ENCODE data around the gene MYO10.

The MYO10 gene

DNA sequence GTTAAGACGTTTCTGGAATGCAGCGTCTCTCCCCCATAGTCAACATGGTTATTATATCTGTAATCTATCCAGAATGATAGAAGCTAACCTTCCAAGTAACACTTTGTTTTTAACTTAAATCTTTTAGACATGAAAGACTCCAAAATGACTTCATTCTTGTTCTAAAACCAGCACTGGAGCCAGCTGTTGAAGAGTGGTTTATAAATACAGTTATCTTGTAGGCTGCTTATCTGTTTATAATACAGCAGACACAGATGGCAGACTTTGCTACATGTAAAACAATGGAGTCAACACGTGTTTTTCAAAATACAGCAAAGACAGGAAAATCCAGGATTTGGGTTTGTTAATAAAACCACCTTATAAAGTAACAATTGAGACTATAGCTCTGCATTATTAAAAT lies 270.5 kb downstream of the MYO10 start:
- H3K36me3 ChIP-seq (ENCODE audit: control insufficient read depth in 2 of 2, insufficient read depth in 1 of 2, low read length in 2 of 2), result peaks cover 14 to 46% of the 10 kb centered on the region in 2 experiments
- H3K27ac ChIP-seq (ENCODE audit: extremely low read depth, low read depth, low read length), result no peak overlapping the region
- no peaks in the 10 kb centered on the region for H3K4me1 ChIP-seq (ENCODE audit: control insufficient read depth, insufficient read depth, low read length)
- TF ChIP-seq, protein P1, sequence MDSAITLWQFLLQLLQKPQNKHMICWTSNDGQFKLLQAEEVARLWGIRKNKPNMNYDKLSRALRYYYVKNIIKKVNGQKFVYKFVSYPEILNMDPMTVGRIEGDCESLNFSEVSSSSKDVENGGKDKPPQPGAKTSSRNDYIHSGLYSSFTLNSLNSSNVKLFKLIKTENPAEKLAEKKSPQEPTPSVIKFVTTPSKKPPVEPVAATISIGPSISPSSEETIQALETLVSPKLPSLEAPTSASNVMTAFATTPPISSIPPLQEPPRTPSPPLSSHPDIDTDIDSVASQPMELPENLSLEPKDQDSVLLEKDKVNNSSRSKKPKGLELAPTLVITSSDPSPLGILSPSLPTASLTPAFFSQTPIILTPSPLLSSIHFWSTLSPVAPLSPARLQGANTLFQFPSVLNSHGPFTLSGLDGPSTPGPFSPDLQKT (IDR thresholded peaks at IDR 0.05; ENCODE audit: borderline replicate concordance, low read depth, low read length), result no peak
- TF ChIP-seq, protein P2, sequence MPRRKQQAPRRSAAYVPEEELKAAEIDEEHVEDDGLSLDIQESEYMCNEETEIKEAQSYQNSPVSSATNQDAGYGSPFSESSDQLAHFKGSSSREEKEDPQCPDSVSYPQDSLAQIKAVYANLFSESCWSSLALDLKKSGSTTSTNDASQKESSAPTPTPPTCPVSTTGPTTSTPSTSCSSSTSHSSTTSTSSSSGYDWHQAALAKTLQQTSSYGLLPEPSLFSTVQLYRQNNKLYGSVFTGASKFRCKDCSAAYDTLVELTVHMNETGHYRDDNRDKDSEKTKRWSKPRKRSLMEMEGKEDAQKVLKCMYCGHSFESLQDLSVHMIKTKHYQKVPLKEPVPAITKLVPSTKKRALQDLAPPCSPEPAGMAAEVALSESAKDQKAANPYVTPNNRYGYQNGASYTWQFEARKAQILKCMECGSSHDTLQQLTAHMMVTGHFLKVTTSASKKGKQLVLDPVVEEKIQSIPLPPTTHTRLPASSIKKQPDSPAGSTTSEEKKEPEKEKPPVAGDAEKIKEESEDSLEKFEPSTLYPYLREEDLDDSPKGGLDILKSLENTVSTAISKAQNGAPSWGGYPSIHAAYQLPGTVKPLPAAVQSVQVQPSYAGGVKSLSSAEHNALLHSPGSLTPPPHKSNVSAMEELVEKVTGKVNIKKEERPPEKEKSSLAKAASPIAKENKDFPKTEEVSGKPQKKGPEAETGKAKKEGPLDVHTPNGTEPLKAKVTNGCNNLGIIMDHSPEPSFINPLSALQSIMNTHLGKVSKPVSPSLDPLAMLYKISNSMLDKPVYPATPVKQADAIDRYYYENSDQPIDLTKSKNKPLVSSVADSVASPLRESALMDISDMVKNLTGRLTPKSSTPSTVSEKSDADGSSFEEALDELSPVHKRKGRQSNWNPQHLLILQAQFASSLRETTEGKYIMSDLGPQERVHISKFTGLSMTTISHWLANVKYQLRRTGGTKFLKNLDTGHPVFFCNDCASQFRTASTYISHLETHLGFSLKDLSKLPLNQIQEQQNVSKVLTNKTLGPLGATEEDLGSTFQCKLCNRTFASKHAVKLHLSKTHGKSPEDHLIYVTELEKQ (tag by site-specific recombination; IDR thresholded peaks at IDR 0.05; ENCODE audit: borderline replicate concordance), result no peak
- TF ChIP-seq ZNF19 (tag by site-specific recombination; IDR thresholded peaks at IDR 0.05; ENCODE audit: low read depth) (no peak), ZNF266 (tag by site-specific recombination; IDR thresholded peaks at IDR 0.05; ENCODE audit: low read depth) (no peak), HOXC10 (CRISPR knock-in tag; IDR thresholded peaks at IDR 0.05) (no peak), ZNF354C (tag by site-specific recombination; IDR thresholded peaks at IDR 0.05; ENCODE audit: borderline replicate concordance, low read depth) (no peak), OSR2 (tag by site-specific recombination; IDR thresholded peaks at IDR 0.05) (no peak)
- TF ChIP-seq, protein P3, sequence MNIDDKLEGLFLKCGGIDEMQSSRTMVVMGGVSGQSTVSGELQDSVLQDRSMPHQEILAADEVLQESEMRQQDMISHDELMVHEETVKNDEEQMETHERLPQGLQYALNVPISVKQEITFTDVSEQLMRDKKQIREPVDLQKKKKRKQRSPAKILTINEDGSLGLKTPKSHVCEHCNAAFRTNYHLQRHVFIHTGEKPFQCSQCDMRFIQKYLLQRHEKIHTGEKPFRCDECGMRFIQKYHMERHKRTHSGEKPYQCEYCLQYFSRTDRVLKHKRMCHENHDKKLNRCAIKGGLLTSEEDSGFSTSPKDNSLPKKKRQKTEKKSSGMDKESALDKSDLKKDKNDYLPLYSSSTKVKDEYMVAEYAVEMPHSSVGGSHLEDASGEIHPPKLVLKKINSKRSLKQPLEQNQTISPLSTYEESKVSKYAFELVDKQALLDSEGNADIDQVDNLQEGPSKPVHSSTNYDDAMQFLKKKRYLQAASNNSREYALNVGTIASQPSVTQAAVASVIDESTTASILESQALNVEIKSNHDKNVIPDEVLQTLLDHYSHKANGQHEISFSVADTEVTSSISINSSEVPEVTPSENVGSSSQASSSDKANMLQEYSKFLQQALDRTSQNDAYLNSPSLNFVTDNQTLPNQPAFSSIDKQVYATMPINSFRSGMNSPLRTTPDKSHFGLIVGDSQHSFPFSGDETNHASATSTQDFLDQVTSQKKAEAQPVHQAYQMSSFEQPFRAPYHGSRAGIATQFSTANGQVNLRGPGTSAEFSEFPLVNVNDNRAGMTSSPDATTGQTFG (tag by site-specific recombination; IDR thresholded peaks at IDR 0.05; ENCODE audit: borderline replicate concordance), result no peak
- TF ChIP-seq, protein P4, sequence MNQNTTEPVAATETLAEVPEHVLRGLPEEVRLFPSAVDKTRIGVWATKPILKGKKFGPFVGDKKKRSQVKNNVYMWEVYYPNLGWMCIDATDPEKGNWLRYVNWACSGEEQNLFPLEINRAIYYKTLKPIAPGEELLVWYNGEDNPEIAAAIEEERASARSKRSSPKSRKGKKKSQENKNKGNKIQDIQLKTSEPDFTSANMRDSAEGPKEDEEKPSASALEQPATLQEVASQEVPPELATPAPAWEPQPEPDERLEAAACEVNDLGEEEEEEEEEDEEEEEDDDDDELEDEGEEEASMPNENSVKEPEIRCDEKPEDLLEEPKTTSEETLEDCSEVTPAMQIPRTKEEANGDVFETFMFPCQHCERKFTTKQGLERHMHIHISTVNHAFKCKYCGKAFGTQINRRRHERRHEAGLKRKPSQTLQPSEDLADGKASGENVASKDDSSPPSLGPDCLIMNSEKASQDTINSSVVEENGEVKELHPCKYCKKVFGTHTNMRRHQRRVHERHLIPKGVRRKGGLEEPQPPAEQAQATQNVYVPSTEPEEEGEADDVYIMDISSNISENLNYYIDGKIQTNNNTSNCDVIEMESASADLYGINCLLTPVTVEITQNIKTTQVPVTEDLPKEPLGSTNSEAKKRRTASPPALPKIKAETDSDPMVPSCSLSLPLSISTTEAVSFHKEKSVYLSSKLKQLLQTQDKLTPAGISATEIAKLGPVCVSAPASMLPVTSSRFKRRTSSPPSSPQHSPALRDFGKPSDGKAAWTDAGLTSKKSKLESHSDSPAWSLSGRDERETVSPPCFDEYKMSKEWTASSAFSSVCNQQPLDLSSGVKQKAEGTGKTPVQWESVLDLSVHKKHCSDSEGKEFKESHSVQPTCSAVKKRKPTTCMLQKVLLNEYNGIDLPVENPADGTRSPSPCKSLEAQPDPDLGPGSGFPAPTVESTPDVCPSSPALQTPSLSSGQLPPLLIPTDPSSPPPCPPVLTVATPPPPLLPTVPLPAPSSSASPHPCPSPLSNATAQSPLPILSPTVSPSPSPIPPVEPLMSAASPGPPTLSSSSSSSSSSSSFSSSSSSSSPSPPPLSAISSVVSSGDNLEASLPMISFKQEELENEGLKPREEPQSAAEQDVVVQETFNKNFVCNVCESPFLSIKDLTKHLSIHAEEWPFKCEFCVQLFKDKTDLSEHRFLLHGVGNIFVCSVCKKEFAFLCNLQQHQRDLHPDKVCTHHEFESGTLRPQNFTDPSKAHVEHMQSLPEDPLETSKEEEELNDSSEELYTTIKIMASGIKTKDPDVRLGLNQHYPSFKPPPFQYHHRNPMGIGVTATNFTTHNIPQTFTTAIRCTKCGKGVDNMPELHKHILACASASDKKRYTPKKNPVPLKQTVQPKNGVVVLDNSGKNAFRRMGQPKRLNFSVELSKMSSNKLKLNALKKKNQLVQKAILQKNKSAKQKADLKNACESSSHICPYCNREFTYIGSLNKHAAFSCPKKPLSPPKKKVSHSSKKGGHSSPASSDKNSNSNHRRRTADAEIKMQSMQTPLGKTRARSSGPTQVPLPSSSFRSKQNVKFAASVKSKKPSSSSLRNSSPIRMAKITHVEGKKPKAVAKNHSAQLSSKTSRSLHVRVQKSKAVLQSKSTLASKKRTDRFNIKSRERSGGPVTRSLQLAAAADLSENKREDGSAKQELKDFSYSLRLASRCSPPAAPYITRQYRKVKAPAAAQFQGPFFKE (tag by site-specific recombination; IDR thresholded peaks at IDR 0.05; ENCODE audit: borderline replicate concordance), result no peak
- TF ChIP-seq, protein P5, sequence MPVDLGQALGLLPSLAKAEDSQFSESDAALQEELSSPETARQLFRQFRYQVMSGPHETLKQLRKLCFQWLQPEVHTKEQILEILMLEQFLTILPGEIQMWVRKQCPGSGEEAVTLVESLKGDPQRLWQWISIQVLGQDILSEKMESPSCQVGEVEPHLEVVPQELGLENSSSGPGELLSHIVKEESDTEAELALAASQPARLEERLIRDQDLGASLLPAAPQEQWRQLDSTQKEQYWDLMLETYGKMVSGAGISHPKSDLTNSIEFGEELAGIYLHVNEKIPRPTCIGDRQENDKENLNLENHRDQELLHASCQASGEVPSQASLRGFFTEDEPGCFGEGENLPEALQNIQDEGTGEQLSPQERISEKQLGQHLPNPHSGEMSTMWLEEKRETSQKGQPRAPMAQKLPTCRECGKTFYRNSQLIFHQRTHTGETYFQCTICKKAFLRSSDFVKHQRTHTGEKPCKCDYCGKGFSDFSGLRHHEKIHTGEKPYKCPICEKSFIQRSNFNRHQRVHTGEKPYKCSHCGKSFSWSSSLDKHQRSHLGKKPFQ (tag by site-specific recombination; IDR thresholded peaks at IDR 0.05), result no peak
- POLR2A ChIA-PET, result interaction anchor here (0.5 kb wide), 1 partner anchor 155 kb away, joined by 3 read pairs; no protein-coding TSS in a partner anchor
- CTCF ChIA-PET, result interaction anchor here (0.6 to 2.9 kb wide), 7 partner anchors 11 to 524 kb away, joined by 3 to 20 read pairs (median 4); no protein-coding TSS in a partner anchor
- H3K4me3 ChIP-seq (ENCODE audit: low read depth, low read length), result no peak overlapping the region
- no peaks in the 10 kb centered on the region for H3K9me3 ChIP-seq (ENCODE audit: control insufficient read depth, insufficient read depth, low read depth, low read length)
